OCI-LY3 (cell line): Measurements from ENCODE around the gene IPO9.

Source experiments
- H2AFZ ChIP-seq: fragments of 200-600, 300-600 bp; shearing (Covaris generic); 2 replicates; pipeline ENCODE4 v1.6.0; 2014; ENCODE audit warnings: antibody characterized with exemption, low read depth, low read length
- H3K27ac ChIP-seq: fragments of 200-600, 300-600 bp; sonication (generic); 2 replicates; pipeline ENCODE4 v1.5.1; 2014; ENCODE audit warnings: mild to moderate bottlenecking, low read length, moderate library complexity, mixed read lengths
- H3K27me3 ChIP-seq: fragments of 200-600, 300-600 bp; sonication (generic); 2 replicates; pipeline ENCODE4 v1.6.1; 2014; ENCODE audit warnings: low read depth, low read length, mixed read lengths
- H3K36me3 ChIP-seq: fragments of 200-600, 300-600 bp; sonication (generic); replicated peaks from 2 replicates; pipeline ENCODE3; 2014; ENCODE audit warnings: low read depth, low read length, mixed read lengths
- H3K4me1 ChIP-seq: fragments of 300-600, 200-600 bp; sonication (generic); 2 replicates; pipeline ENCODE4 v1.6.1; 2014; ENCODE audit warnings: low read length, mixed read lengths
- H3K4me2 ChIP-seq: fragments of 200-600, 300-600 bp; sonication (generic); 2 replicates; pipeline ENCODE4 v1.6.1; 2014; ENCODE audit warnings: low read length, mixed read lengths
- H3K4me3 ChIP-seq: fragments of 300-600, 200-600 bp; sonication (generic); 2 replicates; pipeline ENCODE4 v1.5.1; 2014; ENCODE audit warnings: antibody characterized with exemption, mild to moderate bottlenecking, low read length, moderate library complexity
- H3K79me2 ChIP-seq: fragments of 300-600, 200-600 bp; shearing (Covaris generic); 2 replicates; pipeline ENCODE4 v1.6.1; 2014; ENCODE audit warnings: mild to moderate bottlenecking, low read length, mixed read lengths
- H3K9ac ChIP-seq: fragments of 300-600, 200-600 bp; shearing (Covaris generic); 2 replicates; pipeline ENCODE4 v1.6.0; 2014; ENCODE audit warnings: mild to moderate bottlenecking, low read length, moderate library complexity
- H3K9me3 ChIP-seq: fragments of 200-600, 300-600 bp; shearing (Covaris generic); 2 replicates; pipeline ENCODE4 v1.6.1; 2014; ENCODE audit warnings: low read length, mixed read lengths; ENCODE audit not compliant: insufficient read depth
- H4K20me1 ChIP-seq: fragments of 200-600, 300-600 bp; sonication (generic); 2 replicates; pipeline ENCODE4 v1.6.1; 2016; ENCODE audit warnings: low read length, mixed read lengths; ENCODE audit not compliant: insufficient read depth
- EZH2phosphoT487 ChIP-seq: fragments of 200-600 bp; shearing (Covaris generic); IDR thresholded peaks from 2 replicates; pipeline ENCODE4 v1.6.1; 2018; ENCODE audit warnings: antibody characterized with exemption, mixed run types, low read depth
- TF ChIP-seq, protein P1 (sequence below): fragments of 200-600, 300-600 bp; sonication (generic); IDR thresholded peaks from 2 replicates; pipeline ENCODE4 v1.5.1; 2014; ENCODE audit warnings: antibody characterized with exemption, low read length, low read depth

Gene IPO9

DNA sequence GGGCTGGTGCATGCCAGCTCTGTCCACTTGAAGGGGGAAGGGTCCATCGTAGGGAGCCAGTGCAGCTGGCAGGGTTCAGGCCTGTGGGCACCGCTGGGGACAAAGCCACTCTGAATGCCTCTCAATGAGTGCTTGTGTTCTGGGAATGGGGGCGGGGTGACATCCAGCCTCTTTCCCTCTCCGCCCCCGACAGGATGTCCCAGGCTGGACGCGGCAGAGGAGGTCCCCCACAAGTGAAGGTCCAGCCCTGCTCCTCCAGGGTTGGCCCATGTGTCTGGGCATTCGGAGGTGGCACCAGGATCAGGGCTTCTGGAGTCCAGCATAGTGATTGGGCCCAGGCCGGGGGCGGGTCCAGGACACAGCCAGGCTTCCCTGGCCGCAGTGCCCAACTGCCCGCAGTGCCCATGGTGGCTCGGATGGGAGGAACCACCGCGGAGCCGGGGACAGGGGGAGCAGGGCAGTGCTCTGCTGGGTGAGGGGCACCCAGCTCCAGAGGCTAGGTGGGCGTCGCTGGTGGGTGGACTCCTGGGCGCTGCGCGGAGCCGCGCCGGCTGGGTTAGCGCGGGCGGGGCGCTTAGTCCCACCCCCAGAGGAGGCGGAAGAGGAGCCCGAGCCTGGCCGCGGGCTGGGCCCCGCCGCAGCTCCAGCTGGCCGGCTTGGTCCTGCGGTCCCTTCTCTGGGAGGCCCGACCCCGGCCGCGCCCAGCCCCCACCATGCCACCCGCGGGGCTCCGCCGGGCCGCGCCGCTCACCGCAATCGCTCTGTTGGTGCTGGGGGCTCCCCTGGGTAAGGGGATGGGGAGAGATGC, 59.5 kb downstream of the IPO9 start, which contains the start of gene SHISA4:
Gene SHISA4 (plus strand): TSS at position 617 of the 808 bp plus-strand sequence. CDS start 97 bp downstream, at position 714.
- Histone ChIP-seq H3K9ac (no peak within 1 kb of the TSS), H3K4me2 (no peak within 1 kb of the TSS), H3K9me3 (no peaks in the 10 kb centered on the region), H3K4me1 (peaks cover 8% of the 10 kb centered on the region), H3K27ac (no peak within 1 kb of the TSS), H3K36me3 (no peaks in the 10 kb centered on the region), H4K20me1 (no peaks in the 10 kb centered on the region), H2AFZ (no peak within 1 kb of the TSS), H3K4me3 (no peak within 1 kb of the TSS), H3K27me3 (peaks cover 14% of the 10 kb centered on the region; the same call in 1 of the 2 replicates), H3K79me2 (no peaks in the 10 kb centered on the region)
- TF ChIP-seq, protein P1, sequence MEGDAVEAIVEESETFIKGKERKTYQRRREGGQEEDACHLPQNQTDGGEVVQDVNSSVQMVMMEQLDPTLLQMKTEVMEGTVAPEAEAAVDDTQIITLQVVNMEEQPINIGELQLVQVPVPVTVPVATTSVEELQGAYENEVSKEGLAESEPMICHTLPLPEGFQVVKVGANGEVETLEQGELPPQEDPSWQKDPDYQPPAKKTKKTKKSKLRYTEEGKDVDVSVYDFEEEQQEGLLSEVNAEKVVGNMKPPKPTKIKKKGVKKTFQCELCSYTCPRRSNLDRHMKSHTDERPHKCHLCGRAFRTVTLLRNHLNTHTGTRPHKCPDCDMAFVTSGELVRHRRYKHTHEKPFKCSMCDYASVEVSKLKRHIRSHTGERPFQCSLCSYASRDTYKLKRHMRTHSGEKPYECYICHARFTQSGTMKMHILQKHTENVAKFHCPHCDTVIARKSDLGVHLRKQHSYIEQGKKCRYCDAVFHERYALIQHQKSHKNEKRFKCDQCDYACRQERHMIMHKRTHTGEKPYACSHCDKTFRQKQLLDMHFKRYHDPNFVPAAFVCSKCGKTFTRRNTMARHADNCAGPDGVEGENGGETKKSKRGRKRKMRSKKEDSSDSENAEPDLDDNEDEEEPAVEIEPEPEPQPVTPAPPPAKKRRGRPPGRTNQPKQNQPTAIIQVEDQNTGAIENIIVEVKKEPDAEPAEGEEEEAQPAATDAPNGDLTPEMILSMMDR: no peak
- TF ChIP-seq EZH2phosphoT487: no peak

DNA sequence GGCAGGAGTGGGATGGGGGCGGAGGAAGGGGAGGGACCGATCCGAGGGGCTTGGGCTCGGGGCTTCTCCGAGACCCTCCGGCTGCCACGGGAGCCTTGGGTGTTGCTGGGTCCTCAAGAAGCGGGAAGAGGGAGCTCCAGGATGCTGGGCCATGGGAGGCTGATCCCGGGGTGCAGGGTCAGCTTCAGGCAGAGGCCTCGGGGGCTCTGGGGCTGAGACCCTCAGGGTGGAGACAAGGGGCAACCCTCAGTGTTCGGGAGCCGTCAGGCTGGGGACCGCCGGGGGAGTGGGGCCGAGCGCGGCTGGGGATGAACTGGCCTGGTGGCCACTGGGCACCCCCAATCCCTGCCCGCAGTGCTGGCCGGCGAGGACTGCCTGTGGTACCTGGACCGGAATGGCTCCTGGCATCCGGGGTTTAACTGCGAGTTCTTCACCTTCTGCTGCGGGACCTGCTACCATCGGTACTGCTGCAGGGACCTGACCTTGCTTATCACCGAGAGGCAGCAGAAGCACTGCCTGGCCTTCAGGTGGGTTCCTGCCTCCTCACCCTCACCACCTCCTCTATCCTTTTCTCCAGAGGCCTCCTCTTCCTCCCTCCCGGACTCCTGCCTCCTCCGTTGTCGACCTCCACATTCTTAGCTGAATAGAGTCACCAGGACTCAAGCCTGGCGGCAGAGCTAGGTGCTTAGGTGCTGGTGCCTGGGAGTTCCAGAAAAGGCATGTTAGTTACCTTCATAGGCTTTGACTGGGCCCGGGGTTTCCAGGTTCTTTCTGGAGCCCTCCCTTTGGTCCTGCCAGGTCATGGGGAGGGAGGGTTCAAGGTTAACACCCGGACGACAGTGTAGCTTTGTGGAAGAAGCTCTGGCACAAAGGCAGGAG, 60.4 kb downstream of the IPO9 start:
- Histone ChIP-seq H2AFZ (no peak overlapping the region), H3K9ac (no peak overlapping the region), H3K27me3 (peaks cover 14% of the 10 kb centered on the region; the same call in 1 of the 2 replicates), H3K9me3 (no peaks in the 10 kb centered on the region), H3K4me2 (no peak overlapping the region), H3K36me3 (no peaks in the 10 kb centered on the region), H4K20me1 (no peaks in the 10 kb centered on the region), H3K4me1 (no peaks in the 10 kb centered on the region), H3K79me2 (no peaks in the 10 kb centered on the region), H3K4me3 (no peak overlapping the region), H3K27ac (no peak overlapping the region)
- TF ChIP-seq, protein P1: no peak
- no peak for TF ChIP-seq EZH2phosphoT487

DNA sequence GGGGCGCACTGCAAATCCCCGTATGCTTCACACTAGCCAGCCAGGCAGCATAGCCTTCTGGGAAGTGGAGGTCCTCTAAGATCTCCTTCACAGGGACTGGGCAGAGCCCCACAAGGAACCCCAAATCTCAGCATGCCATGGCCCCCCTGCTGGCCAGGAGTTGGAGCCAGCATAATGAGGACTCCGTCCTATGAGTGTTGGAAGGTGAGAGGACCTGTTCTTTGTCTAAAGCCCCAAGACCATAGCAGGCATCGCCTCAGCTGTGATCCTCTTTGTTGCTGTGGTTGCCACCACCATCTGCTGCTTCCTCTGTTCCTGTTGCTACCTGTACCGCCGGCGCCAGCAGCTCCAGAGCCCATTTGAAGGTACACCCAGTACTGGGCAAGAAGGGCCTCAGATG, 61.3 kb downstream of the IPO9 start:
- TF ChIP-seq EZH2phosphoT487: no peak
- TF ChIP-seq, protein P1: no peak
- Histone ChIP-seq H2AFZ (no peak overlapping the region), H4K20me1 (no peaks in the 10 kb centered on the region), H3K27me3 (peaks cover 11% of the 10 kb centered on the region; the same call in 1 of the 2 replicates), H3K9me3 (no peaks in the 10 kb centered on the region), H3K27ac (no peak overlapping the region), H3K79me2 (no peaks in the 10 kb centered on the region), H3K4me3 (no peak overlapping the region), H3K9ac (no peak overlapping the region), H3K36me3 (no peaks in the 10 kb centered on the region), H3K4me2 (no peak overlapping the region), H3K4me1 (no peaks in the 10 kb centered on the region)
